ENCODE results near the gene KCNJ13.

Gene KCNJ13

GRCh38 chr2:232776435-232776834, at the start of gene KCNJ13:
Gene KCNJ13, minus strand, starts transcription at chr2:232776565. Its CDS starts 5,203 bp downstream, at chr2:232771362.
- no peak for DNase-seq (ENCODE audit: low spot score)

GRCh38 chr2:232817756-232818155, 41.4 kb upstream of the KCNJ13 start:
- DNase-seq (ENCODE audit: low spot score): no peak

GRCh38 chr2:232816657-232817056, 40.3 kb upstream of the KCNJ13 start:
- no peak for DNase-seq (ENCODE audit: low spot score)

GRCh38 chr2:232815569-232815968, 39.2 kb upstream of the KCNJ13 start:
- no peak for DNase-seq (ENCODE audit: low spot score)

GRCh38 chr2:232810444-232810843, 34.1 kb upstream of the KCNJ13 start:
- no peak for DNase-seq (ENCODE audit: low spot score)

- DNase-seq (ENCODE audit: low spot score): no peak
Observed at GRCh38 chr2:232809349-232810124, 33.2 kb upstream of the KCNJ13 start.

GRCh38 chr2:232802091-232802490, 25.7 kb upstream of the KCNJ13 start:
- no peak for DNase-seq (ENCODE audit: low spot score)

- no peak for DNase-seq (ENCODE audit: low spot score)
Observed at GRCh38 chr2:232800166-232800565, 23.8 kb upstream of the KCNJ13 start.

- no peak for DNase-seq (ENCODE audit: low spot score)
Observed at GRCh38 chr2:232798187-232798586, 21.8 kb upstream of the KCNJ13 start.

GRCh38 chr2:232795920-232796319, 19.6 kb upstream of the KCNJ13 start:
- DNase-seq (ENCODE audit: low spot score): no peak

- DNase-seq (ENCODE audit: low spot score): no peak
Observed at GRCh38 chr2:232794981-232795380, 18.6 kb upstream of the KCNJ13 start.

- no peak for DNase-seq (ENCODE audit: low spot score)
Observed at GRCh38 chr2:232793271-232793670, 16.9 kb upstream of the KCNJ13 start.

GRCh38 chr2:232791518-232791917, 15.2 kb upstream of the KCNJ13 start:
- DNase-seq (ENCODE audit: low spot score): no peak

GRCh38 chr2:232789082-232789481, 12.7 kb upstream of the KCNJ13 start:
- no peak for DNase-seq (ENCODE audit: low spot score)

GRCh38 chr2:232787806-232788205, 11.4 kb upstream of the KCNJ13 start:
- no peak for DNase-seq (ENCODE audit: low spot score)

- no peak for DNase-seq (ENCODE audit: low spot score)
Observed at GRCh38 chr2:232783278-232783677, 6.9 kb upstream of the KCNJ13 start.

GRCh38 chr2:232781765-232782164, 5.4 kb upstream of the KCNJ13 start:
- DNase-seq (ENCODE audit: low spot score): no peak

- no peak for DNase-seq (ENCODE audit: low spot score)
Observed at GRCh38 chr2:232779934-232780333, 3.6 kb upstream of the KCNJ13 start.

GRCh38 chr2:232779465-232779864, 3.1 kb upstream of the KCNJ13 start:
- DNase-seq (ENCODE audit: low spot score): no peak

GRCh38 chr2:232777276-232777675, 911 bp upstream of the KCNJ13 start:
- no peak for DNase-seq (ENCODE audit: low spot score)

GRCh38 chr2:232773815-232774214, 2.5 kb downstream of the KCNJ13 start:
- DNase-seq (ENCODE audit: low spot score): no peak

GRCh38 chr2:232772531-232772930, 3.8 kb downstream of the KCNJ13 start:
- no peak for DNase-seq (ENCODE audit: low spot score)

- DNase-seq (ENCODE audit: low spot score): no peak
Observed at GRCh38 chr2:232771870-232772269, 4.5 kb downstream of the KCNJ13 start.

- DNase-seq (ENCODE audit: low spot score): no peak
Observed at GRCh38 chr2:232770207-232770606, 6.2 kb downstream of the KCNJ13 start.
